Left ventricle myocardium inferior (tissue), 1 donor: ENCODE data around the gene TJP3. TPM values are rescaled to one million over a fixed set of nuclear protein-coding genes. Genes with fewer than 3 reads are reported as not detected.
A peak's percentile ranks its signal among the peaks of the same experiment; 100 is the strongest.

Source experiments
- DNase-seq: peaks from one replicate; pipeline ENCODE4 v3.0.0-alpha.2; 2020
- H3K27ac ChIP-seq: fragments of 200-600 bp; replicated peaks from 2 replicates; pipeline ENCODE4 v1.8.0; 2021
- H3K27me3 ChIP-seq: fragments of 200-600 bp; 2 replicates; pipeline ENCODE4 v1.8.0; 2021; ENCODE audit warnings: low read depth
- H3K36me3 ChIP-seq: fragments of 200-600 bp; 2 replicates; pipeline ENCODE4 v1.8.0; 2021
- H3K4me1 ChIP-seq: fragments of 200-600 bp; 2 replicates; pipeline ENCODE4 v1.8.0; 2021
- H3K4me3 ChIP-seq: fragments of 200-600 bp; 2 replicates; pipeline ENCODE4 v1.8.0; 2021; ENCODE audit warnings: mild to moderate bottlenecking, moderate library complexity
- H3K9me3 ChIP-seq: fragments of 200-600 bp; replicated peaks from 2 replicates; pipeline ENCODE4 v1.8.0; 2021
- intact Hi-C: fragments of 100-400 bp; cut with micrococcal nuclease; formaldehyde crosslinking; loops from one replicate; pipeline ENCODE4 v1.11.0; 2022
- total RNA-seq: library from RNA; stranded (reverse); fragmentation: NEBNext Ultra II Directional; extraction: Animal tissue kit (Norgen Biotek cat#: 25700); gene quantifications from one replicate; pipeline ENCODE4 v1.2.1, GENCODE V29; 2021
- TF ChIP-seq, protein P1 (sequence below): fragments of 200-600 bp; IDR thresholded peaks from 2 replicates; pipeline ENCODE4 v1.8.0; 2021; ENCODE audit warnings: antibody characterized with exemption, mild to moderate bottlenecking, borderline replicate concordance
- donor health status: DM: no; HTN: yes; CAD: no; lungs with severe emphysema.

The TJP3 gene
- total RNA-seq, 1 donor from 2014 or later: not detected

DNA sequence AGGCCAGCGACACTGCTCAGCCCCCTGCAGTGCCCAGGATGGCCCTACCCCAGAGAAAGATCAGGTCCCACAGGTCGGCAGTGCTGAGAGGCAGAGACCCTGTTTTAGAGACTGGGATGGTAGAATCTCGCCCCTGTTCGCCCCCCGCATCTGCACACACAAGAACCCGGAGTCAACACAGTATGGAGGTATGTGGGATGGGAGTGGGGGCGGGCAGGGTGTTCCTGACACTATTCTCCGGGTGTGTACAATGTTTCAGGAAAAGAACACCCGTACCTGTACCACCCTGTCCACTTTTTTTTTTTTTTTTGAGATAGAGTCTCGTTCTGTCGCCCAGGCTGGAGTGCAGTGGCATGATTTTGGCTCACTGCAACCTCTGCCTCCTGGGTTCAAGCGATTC lies 27.2 kb upstream of the TJP3 start:
- Histone ChIP-seq H3K9me3 (peaks cover 7% of the 10 kb centered on the region), H3K4me3 (no peak overlapping the region), H3K27ac (no peak overlapping the region), H3K36me3 (peaks cover 8% of the 10 kb centered on the region), H3K4me1 (peaks cover 40% of the 10 kb centered on the region), H3K27me3 (no peaks in the 10 kb centered on the region)
- intact Hi-C loops: no loop called here
- TF ChIP-seq, protein P1, sequence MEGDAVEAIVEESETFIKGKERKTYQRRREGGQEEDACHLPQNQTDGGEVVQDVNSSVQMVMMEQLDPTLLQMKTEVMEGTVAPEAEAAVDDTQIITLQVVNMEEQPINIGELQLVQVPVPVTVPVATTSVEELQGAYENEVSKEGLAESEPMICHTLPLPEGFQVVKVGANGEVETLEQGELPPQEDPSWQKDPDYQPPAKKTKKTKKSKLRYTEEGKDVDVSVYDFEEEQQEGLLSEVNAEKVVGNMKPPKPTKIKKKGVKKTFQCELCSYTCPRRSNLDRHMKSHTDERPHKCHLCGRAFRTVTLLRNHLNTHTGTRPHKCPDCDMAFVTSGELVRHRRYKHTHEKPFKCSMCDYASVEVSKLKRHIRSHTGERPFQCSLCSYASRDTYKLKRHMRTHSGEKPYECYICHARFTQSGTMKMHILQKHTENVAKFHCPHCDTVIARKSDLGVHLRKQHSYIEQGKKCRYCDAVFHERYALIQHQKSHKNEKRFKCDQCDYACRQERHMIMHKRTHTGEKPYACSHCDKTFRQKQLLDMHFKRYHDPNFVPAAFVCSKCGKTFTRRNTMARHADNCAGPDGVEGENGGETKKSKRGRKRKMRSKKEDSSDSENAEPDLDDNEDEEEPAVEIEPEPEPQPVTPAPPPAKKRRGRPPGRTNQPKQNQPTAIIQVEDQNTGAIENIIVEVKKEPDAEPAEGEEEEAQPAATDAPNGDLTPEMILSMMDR: no peak
- DNase-seq: no peak

DNA sequence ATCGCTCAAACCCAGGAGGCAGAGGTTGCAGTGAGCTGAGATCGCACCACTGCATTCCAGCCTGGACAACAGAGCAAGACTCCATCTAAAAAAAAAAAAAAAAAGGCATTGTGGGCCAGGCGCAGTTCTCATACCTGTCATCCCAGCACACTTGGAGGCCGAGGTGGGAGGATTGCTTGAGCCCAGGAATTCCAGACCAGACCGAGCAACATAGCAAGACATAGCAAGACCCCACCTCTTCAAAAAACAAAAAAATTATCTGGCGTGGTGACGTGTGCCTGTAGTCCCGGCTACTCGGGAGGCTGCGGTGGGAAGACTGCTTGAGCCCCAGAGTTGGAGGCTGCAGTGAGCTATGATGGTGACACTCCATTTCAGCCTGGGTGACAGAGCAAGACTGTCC lies 25.9 kb upstream of the TJP3 start:
- no peak for DNase-seq
- Histone ChIP-seq H3K27ac (peak overlapping the region; percentile 81), H3K27me3 (no peaks in the 10 kb centered on the region), H3K9me3 (peaks cover 7% of the 10 kb centered on the region), H3K36me3 (peaks cover 8% of the 10 kb centered on the region), H3K4me1 (peaks cover 42% of the 10 kb centered on the region), H3K4me3 (no peak overlapping the region)
- intact Hi-C loops: no loop called here
- TF ChIP-seq, protein P1: no peak

DNA sequence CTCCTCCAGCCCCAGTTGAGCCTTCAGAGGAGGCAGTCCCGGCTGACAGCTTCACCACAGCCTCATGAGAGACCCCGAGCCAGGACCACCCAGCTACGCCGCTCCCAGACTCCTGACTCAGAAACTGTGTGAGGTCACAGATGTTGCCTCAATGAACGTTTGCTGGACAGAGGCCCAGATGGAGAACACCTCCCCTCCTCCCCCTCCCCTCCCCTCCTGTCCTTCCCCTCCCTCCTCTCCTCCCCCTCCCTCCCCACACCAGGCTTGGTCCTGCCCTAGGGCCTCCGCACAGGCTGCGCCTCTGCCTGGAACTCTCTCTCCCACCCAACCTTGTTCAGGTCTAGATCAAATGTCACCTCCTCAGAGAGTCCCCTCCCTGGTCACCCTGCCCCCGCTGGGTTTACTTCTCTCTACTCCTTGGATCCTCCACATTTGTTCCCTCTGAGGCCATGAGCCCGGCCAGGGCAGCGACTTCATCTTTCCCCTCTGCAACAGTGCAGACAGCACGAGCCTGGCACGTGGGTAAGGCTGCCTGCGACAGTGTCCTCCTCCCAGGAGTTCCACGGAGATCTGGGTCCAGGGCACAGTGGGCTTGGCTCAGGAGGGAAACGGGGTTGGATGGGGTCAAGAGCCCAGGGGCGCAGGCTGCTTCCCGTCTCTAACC lies 25.3 kb upstream of the TJP3 start:
- peaks cover 7% of the 10 kb centered on the region for H3K9me3 ChIP-seq
- no peak overlapping the region for H3K4me3 ChIP-seq
- peak overlapping the region; percentile 81 for H3K27ac ChIP-seq
- peaks cover 8% of the 10 kb centered on the region for H3K36me3 ChIP-seq
- no peak for DNase-seq
- TF ChIP-seq, protein P1: no peak
- H3K27me3 ChIP-seq: no peaks in the 10 kb centered on the region
- intact Hi-C loops: no loop called here
- H3K4me1 ChIP-seq: peaks cover 47% of the 10 kb centered on the region

DNA sequence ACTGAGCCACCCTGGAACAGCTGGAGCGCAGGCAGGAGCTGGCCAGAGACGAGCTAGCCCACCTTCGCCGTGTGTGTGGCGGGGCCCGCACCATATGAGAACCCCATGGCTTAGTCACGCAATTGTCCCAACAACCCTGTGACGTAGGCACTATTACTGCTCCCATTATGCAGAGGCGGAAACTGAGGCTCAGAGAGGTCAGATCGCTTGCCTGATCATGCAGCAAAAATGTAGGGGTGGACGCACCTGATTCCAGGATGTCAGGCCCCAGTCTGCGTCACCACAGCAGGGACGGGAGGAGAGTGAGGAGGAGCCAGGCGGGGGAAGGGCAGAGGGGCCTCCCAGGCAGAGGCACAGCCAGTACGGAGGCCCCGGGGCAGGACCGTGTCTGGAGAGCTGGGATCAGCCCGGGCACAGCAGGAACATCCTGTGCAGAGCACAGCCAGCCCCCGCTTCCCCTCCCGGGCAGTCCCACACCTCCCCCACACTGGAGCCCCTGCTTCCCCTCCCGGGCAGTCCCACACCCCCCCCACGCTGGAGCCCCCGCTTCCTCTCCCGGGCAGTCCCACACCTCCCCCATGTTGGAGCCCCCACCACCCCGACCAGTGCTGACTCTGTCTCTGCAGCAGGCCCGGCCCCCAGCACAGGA lies 24.7 kb upstream of the TJP3 start:
- intact Hi-C loops: no loop called here
- Histone ChIP-seq H3K9me3 (peaks cover 7% of the 10 kb centered on the region), H3K4me3 (no peak overlapping the region), H3K4me1 (peaks cover 54% of the 10 kb centered on the region), H3K27ac (peak overlapping the region; percentile 81), H3K27me3 (no peaks in the 10 kb centered on the region), H3K36me3 (peaks cover 8% of the 10 kb centered on the region)
- peak; percentile 55 for DNase-seq
- TF ChIP-seq, protein P1: no peak

DNA sequence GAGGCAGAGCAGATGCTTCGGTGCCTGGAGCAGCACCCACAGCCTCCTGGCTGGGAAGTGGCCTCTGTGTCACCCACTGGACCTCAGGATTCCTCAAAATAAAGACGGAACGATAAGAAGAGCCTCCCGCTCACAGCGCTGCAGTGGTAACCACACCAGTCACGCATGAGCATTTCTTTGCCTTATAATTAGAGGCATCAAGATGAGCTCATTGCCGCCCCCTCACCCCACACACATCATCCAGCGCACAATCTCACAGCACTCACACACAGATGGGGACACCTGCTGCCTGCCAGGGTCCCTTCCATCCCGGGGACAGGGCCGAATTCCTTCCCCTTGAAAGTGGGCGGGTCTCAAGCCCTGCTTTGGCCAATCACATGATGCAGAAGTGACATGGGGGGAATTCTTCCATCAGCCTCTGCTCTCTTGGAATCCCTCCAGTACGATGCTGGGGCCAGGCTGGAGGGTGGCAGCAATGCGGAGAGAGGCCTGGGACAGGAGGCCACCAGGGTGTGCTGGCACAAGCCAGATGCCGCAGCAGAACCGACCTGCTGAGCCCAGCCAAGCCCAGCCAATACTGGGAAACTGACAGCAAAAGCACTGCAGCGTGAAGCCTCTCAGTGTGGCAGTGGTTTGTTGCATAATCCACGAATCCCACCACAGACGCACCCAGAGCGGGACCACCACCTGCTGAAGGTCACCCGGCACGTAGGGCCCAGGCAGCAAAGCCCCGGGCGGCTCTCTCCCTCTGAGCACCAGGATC lies 23.9 kb upstream of the TJP3 start:
- Histone ChIP-seq H3K4me3 (no peak overlapping the region), H3K27me3 (no peaks in the 10 kb centered on the region), H3K36me3 (peaks cover 8% of the 10 kb centered on the region), H3K4me1 (peaks cover 57% of the 10 kb centered on the region), H3K9me3 (peaks cover 7% of the 10 kb centered on the region), H3K27ac (peak overlapping the region; percentile 81)
- no peak for DNase-seq
- intact Hi-C loops: no loop called here
- TF ChIP-seq, protein P1: no peak
